ENCODE measurements around the gene NUP188.
"Not testable (repeated sequence)": the region's sequence is repeated elsewhere in the genome, so short reads cannot be mapped to it uniquely, and the experiment has no call there.

Gene NUP188

DNA sequence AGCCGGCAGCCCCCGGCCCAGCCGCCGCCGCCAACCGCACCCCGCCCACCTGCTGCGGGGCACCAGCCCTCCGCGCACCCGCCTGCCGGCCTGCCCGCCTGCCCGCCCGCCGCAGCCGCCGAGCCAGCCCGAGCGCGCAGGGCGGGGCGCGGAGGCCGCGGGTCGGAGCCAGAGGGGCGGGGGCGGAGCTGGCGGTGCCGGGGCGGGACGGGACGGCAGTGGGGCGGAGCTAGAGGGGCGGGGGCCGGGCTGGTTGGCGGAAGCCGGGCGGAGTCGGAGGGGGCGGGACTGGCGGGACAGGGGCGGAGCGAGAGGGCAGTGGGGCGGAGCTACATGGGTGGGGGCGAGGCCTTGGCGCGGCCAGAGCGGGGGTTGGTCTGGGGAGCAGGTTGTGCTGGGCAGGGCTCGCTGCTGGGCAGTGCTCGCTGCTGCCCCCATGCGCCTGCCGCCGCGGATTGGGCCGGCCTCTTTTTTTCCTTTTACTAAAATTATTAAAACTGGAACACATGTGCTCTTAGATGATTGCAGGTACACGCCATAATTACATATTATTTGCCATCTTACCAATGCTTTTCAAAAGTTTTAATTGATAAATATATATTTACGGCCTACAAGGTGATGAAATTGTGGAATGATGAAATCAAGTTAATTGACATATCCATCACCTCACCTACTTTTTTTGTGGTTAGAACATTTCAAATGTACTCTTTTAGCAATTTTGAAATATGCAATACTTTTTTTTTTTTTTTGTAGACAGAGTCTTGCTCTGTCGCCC, 80.9 kb downstream of the NUP188 start, which contains the start of gene SH3GLB2:
TSS of gene SH3GLB2 (minus strand) at position 140 of the 775 bp plus-strand sequence. CDS start 177 bp downstream, outside the sequence.
- DNase-seq (ENCODE audit: low spot score): peak; percentile 97

DNA sequence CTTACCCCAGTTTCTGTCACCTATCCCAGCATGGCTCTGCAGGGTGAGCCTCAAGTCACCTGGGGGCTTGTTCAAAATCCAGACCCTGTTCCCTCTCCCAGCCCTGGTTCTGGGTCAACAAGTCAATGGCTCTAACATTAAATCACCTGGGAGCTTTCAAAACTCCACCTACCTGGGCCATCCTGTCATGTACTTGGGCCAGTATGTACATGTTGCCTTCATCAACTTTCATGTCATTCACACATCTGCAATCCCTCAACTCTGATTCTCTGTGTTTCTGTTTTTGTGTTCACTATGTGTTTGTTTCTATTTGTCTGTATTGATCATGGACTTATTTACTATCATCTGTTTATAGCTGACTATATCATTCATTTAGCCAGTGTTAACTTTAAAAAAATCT, 82.7 kb downstream of the NUP188 start:
- no peak for DNase-seq (ENCODE audit: low spot score)

DNA sequence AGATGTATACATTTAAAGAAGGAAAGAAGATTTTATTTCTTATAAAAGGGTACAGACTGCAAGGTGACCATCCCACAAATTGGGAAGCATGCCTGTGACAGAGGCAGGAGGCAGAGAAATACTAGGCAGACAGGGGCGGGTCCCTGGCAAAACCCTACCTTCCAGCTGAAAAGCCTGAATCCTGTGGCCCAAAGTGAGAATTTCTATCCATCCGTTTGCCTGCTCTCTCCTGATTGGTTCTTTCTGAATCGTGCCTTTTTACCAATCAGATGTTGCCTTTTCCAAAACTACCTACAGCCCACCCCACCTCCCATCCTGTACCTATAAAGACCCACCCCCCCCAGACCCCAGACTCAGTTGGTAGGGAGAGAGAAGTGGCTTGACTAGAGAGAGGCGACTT, 84.0 kb downstream of the NUP188 start:
- no peak for DNase-seq (ENCODE audit: low spot score)

DNA sequence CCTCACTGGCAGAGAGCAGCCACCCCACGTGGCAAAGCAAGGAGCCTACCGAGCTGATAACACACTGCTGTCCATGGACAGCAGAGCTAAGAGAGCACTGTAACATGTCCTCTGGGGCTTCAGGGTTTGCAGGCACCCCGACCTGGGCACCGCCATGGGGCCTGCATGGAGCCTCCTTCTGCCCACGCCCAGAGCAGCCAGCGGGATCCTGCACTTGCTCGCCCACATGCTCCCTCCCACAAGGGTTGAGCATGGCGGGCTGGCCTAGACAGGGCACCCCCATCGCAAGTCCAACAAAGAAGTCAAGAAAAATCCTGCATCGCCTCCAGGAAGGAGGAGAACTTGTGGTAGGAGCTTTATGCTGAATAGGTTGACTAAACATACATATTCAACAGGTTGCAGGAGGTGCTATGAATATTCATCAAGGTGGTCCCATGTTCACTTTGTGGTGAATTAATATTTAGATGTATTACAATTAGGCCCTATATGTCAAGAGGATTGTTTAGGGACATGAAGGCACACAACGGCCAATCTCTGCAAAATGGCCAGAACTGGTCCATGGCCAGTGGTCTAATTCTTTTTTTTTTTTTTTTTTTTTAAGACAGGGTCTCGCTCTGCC, 85.2 kb downstream of the NUP188 start:
- DNase-seq (ENCODE audit: low spot score): no peak

DNA sequence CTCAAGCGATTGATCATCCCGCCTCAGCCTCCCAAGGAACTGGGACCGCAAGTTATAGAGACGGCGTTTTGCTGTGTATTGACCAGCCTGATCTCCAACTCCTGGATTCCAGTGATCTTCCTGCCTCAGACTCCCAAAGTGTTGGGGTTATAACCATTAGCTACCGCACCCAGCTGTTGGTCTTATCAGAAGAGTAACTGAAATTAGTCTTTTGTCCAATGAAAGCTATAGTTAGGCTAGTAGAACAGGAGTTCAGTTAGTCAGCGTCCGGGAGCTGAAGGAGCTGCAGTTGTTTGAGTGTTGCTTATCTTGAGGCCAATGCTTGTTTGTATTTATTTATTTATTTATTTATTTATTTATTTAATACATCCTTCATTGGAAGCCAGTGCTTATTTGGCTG, 85.7 kb downstream of the NUP188 start:
- DNase-seq (ENCODE audit: low spot score): no peak

DNA sequence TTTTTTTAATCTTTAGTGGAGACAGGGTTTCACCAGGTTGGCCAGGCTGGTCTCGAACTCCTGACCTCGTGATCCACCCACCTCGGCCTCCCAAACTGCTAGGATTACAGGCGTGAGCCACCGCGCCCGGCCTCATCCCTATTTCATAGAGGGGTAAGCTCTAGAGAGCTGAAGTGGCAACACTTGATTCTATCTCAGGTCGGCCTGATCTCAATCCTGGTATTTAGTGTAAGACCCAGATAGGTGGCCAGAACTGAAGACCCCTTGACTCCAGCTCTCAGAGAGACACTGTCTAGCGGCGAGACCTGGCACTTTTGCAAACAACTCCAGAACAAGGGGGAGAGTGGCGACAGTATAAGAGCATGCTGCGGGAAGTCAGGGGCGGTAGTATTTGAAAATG, 88.3 kb downstream of the NUP188 start:
- not testable (repeated sequence) for DNase-seq (ENCODE audit: low spot score)

DNA sequence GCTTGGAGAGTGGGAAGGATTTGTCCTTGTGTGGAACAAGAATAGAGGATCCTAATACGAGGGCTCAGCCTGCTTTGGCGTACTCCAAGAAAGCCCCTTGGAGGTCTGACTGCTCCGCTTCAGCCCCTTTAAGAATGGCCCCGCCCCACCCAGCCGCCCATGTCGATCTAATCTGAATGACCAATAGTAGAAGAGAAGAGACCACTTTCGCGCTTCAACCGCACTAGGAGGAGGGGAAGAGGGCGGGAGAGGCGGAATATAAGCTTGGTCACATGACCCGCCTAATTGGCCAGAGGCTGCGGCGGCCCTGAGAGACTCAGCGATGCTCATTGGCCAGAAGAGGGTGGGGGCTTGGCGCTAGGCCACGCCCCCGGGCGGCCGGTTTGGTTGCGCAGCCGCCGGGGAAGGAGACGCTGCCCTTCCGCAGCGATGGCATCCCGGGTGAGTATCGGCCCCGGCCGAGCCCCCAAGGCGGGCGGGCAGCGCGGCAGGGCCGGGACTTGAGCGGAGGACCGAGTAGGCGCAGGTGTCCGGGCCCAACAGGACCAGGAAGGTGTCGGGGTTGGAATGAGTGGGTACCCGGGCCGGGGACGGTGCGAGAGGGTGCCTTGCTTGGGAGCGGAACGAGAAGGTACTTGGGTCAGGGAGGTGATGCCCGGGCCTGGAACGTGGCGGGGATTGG, 88.9 kb downstream of the NUP188 start, which contains the start of gene MIGA2:
TSS of gene MIGA2 (plus strand) at position 386 of the 682 bp plus-strand sequence. CDS start 3,969 bp downstream, outside the sequence.
- DNase-seq (ENCODE audit: low spot score): peak; percentile 99

DNA sequence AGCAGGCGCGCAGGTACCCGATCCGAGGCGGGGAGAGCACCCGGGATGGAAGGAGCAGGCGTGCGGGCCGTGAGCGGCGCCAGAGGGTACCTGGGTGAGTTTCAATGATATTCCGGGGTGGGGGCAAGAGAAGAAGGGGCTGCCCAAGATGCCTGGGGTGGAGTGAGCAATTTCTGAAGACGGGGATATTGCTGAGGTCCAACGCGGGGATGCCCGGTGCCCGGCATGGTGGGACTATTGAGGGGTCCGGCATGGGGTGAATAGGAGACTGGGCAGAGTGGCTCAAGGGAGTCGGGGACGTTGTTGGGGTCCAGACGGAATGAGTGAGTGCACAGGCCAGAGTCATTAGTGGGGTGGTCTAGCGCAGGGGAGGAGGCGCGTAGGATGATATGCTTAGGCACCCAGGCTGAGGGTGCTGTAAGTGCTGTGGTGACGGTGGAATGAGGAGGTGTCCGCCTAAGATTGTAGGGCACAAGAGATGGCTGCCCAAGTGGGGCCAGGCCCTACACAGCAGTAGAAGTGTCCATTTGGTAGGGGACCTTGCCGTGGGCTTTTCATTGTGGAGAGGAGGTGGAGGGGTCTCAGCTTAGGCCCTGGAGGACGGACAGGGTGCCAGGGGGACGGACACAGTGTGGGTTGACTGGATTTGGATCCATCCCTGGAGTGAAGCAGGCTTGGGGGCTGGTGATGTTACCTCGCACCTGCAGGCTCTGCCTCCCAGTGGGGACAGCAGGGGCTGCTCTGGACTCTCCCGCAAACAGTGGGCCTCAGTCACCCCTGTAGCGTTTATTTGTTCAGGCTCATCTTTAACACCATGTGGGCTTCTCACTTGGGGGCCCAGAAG, 89.6 kb downstream of the NUP188 start:
- DNase-seq (ENCODE audit: low spot score): no peak

DNA sequence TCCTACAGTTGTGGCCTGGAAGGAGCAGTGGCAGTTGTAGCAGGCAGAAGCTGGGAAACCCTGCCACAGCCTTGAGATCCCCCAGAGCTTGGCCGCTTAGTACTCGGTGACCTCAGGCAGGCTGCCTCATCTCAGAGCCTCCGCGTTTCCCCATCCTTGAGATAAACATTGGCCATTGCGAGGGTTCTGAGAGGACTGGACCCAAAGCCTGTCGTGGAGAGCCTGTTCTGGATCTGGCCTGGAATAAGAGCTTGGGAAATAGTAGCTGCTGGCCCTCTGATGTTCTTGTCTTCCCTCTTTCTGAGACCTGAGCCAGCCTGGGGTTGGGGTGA, 90.2 kb downstream of the NUP188 start:
- no peak for DNase-seq (ENCODE audit: low spot score)

DNA sequence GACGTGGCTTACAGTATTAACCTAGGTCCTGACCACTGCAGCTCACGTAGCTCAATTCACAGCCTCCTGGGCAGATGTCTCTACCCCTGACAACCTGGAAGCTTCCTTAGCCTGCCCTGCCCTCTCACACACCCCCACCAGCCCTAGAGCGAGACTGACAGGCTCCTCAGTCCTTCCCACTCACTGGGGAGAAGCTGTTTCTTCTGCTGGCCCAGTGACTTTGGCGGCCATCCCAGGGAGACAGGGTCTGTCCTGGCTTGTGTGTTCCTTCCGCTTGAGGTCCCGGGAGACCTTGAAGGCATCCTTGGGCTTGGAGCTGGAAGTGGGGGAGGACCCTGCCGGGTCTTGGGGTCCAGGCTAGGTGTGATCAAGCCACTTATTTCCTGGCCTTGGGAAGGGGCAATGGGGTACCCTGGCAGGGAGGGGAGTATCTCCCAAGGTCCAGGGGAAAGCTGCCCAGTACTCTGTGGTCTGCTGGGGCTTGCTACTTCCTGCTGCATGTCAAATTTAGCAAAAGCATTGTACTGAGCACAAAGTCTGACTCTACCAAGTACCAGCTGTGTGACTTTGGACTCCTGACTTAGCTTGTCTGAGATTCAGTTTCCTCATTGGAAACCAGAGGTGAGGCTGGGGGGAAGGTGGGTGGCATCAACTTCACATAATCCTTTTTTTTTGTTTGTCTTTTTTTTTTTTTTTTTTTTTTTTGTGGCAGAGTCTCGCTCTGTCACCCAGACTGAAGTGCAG, 90.8 kb downstream of the NUP188 start:
- no peak for DNase-seq (ENCODE audit: low spot score)

DNA sequence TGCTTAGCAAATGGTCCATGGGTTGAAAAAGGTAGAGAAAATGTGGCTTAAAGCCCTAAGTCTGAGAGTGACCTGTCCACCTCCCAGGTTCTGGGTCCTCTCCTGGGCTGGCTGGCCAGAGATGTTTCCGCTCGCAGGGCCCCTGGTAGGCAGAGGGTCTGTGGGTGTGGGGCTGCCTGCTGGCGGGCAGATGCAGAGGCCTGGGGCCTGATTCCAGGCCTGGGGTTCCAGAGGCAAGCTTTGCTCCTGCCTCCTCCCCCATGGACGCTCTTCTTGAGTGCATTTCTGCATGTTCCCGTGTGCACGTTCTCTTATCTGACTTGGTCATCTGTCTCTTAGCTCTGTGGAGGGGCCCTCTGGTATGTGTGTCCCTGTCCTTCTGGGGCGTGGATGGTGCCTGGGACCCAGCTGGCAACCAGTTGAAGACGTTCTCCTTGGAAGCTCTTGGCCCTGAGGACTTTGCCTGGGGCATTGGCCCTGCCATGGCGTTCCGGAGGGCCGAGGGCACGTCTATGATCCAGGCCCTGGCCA, 92.7 kb downstream of the NUP188 start:
- DNase-seq (ENCODE audit: low spot score): no peak

DNA sequence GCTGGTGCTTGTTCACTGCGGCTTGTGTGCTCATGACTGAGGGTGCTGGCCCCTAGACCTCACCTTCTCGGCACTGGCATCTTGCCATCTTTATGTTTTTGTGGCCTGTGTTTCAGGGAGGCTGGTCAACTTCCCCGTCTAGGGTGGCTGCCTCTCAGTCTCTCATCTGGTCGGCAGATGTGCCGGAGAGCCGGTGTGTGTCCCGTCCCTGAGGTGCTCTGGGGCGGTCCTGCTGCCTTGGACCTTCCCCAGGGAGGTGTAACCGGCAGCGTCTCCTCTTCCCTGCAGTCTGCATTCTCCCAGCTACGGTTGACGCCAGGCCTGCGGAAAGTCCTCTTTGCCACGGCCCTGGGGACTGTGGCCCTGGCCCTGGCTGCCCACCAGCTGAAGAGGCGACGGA, 94.5 kb downstream of the NUP188 start:
- DNase-seq (ENCODE audit: low spot score): no peak

DNA sequence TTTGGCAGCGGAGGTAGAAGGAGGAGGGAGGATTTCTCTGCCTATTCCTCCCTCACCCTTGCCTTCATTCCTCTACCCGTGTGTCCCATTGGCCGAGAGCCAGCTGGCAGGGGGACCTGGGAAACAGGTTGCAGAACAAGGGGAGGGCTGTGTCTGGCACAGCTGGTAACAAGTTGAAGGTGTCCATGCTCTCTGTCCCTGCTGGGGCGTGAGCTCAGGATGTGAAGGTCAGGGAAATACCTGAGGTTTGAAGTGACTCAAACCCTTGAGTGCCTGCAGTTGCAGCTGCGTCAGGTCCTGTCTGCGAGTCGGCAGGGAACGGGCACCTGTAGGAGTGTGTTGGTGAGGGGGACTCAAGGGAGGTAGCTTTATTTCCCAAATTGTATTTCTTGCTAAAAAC, 105.1 kb downstream of the NUP188 start:
- no peak for DNase-seq (ENCODE audit: low spot score)

DNA sequence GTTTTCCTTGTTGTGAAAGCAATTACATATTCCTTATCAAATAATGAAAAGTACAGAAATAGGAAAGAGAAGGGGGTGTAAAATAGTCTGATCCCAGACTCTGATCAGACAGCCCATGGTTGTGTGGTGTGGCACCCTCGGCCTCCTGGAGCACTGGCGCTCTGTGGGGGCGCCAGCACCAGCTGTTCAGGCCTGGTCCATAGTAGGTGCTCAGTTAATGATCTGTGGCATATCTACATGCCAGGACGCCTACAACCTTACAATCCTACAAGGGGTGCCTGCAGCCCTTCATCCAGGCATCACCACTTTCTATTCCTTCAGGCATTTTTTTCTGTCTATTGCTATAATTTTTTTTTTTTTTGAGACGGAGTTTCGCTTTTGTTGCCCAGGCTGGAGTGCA, 105.5 kb downstream of the NUP188 start:
- DNase-seq (ENCODE audit: low spot score): no peak

DNA sequence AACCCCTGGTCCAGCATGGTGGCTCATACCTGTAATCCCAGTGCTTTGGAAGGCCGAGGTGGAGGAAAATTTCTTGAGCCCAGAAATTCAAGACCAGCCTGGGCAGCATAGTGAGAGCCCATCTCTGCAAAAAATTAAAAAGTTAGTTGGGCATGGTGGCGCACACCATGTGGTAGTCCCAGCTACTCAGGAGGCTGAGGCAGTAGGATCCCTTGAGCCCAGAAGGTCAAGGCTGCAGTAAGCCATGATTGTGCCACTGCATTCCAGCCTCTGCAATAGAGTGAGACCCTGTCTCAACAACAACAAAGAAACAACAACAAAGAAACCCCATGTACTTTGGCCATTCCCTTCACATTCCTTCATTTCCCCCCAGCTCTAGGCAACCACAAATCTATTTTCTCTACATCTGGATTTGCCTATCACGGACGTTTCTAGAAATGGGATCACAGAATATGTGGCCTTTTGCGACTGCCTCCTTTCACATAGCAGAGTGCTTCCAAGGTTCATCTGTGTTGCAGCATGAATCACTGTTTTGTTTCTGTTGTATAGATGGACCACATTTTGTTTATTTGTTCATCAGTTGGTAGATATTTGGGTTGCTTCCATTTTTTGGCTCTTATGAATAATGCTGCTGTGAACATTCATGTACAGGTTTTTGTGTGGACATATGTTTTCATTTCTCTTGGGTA, 106.8 kb downstream of the NUP188 start:
- DNase-seq (ENCODE audit: low spot score): no peak

Measured in germinal center (tissue), 1 donor.